Measurements from ENCODE around the gene IFI27L1.
"Not testable (repeated sequence)": the region's sequence is repeated elsewhere in the genome, so short reads cannot be mapped to it uniquely, and the experiment has no call there.

The IFI27L1 gene

DNA sequence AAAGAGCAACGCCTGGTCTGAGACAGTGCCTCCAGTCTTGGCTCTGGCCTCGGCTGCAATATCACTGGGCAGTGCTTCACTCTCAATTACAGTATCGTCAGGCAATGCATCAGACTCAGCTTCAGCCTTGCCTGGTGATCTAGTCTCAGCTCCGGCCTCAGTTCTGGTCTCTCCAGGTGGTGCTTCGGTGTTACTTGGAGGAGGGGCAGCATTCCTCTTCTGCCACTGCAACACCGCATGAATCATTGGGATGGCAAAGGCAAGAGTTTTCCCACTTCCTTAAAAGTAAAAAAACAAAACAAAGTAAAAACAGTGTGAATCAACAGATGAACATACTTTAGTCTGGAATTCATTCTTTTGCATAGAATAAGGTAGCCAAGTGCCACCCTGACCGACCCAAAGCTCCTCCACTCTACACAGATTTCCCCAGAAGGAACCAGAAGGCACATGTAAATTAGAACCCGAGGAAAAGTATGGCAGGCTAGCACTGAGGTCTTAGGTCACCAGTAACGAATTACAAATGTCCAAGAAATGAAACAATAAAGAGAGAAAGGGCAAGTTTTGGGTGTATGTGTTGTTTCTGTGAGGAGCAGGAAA is 18.7 kb upstream of the IFI27L1 start:
- POLR2A ChIA-PET = interaction anchor here (0.6 kb wide), 1 partner anchor 97 kb away, joined by 3 read pairs; no protein-coding TSS in a partner anchor
- peak; percentile 34 for DNase-seq (ENCODE audit: low read depth, low spot score)

GRCh38 chr14:94066089-94066676 is 14.9 kb upstream of the IFI27L1 start:
- ChIA-PET POLR2A (interaction anchor here (2.3 kb wide), 1 partner anchor 15 kb away, joined by 6 read pairs; the partner anchor contains the start of genes DDX24 and IFI27L1), CTCF (interaction anchor here (1.0 to 13.7 kb wide), 7 partner anchors 9 to 75 kb away, joined by 3 to 82 read pairs (median 6); partner anchors contain the start of genes DDX24, IFI27L1 and IFI27L2)
- no peak overlapping the region for H3K4me3 ChIP-seq (ENCODE audit: low read depth, low read length)
- no peak for DNase-seq (ENCODE audit: low read depth, low spot score)
- TF ChIP-seq, protein P1, sequence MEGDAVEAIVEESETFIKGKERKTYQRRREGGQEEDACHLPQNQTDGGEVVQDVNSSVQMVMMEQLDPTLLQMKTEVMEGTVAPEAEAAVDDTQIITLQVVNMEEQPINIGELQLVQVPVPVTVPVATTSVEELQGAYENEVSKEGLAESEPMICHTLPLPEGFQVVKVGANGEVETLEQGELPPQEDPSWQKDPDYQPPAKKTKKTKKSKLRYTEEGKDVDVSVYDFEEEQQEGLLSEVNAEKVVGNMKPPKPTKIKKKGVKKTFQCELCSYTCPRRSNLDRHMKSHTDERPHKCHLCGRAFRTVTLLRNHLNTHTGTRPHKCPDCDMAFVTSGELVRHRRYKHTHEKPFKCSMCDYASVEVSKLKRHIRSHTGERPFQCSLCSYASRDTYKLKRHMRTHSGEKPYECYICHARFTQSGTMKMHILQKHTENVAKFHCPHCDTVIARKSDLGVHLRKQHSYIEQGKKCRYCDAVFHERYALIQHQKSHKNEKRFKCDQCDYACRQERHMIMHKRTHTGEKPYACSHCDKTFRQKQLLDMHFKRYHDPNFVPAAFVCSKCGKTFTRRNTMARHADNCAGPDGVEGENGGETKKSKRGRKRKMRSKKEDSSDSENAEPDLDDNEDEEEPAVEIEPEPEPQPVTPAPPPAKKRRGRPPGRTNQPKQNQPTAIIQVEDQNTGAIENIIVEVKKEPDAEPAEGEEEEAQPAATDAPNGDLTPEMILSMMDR (IDR thresholded peaks at IDR 0.05; ENCODE audit: insufficient read depth, low read length, missing control alignments) = no peak

More for the DNA sequence above, 18.7 kb upstream of the IFI27L1 start:
- no peak overlapping the region for H3K4me3 ChIP-seq (ENCODE audit: low read depth, low read length)
- CTCF ChIA-PET = interaction anchor here (1.0 to 13.7 kb wide), 5 partner anchors 10 to 76 kb away, joined by 3 to 82 read pairs (median 42); partner anchors contain the start of gene IFI27L2
- TF ChIP-seq, protein P1 (IDR thresholded peaks at IDR 0.05; ENCODE audit: insufficient read depth, low read length, missing control alignments) = no peak

DNA sequence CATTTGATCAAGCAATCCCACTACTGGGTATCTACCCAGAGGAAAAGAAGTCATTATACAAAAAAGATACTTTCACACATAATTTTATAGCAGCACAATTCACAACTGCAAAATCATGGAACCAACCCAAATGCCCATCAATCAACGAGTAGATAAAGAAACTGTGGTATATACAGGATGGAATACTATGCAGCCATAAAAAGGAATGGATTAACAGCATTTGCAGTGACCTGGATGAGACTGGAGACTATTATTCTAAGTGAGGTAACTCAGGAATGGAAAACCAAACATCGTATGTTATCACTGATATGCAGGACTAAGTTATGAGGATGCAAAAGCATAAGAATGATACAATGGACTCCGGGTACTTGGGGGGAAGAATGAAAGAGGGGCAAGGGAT is 9.0 kb upstream of the IFI27L1 start:
- H3K4me3 ChIP-seq (ENCODE audit: low read depth, low read length); DNase-seq (ENCODE audit: low read depth, low spot score); POLR2A ChIA-PET; CTCF ChIA-PET: not testable (repeated sequence)

- CTCF ChIA-PET = interaction anchor here (0.5 to 1.6 kb wide), 5 partner anchors 13 to 63 kb away, joined by 3 to 4 read pairs (median 4); partner anchors contain the start of gene IFI27L2
- POLR2A ChIA-PET = no interaction called here
- DNase-seq (ENCODE audit: low read depth, low spot score) = no peak
- TF ChIP-seq, protein P1 (IDR thresholded peaks at IDR 0.05; ENCODE audit: insufficient read depth, low read length, missing control alignments) = no peak
- H3K4me3 ChIP-seq (ENCODE audit: low read depth, low read length) = no peak overlapping the region
Measured at GRCh38 chr14:94074534-94074933, 6.6 kb upstream of the IFI27L1 start.

GRCh38 chr14:94075008-94075407 is 6.1 kb upstream of the IFI27L1 start:
- no peak overlapping the region for H3K4me3 ChIP-seq (ENCODE audit: low read depth, low read length)
- TF ChIP-seq, protein P1 (IDR thresholded peaks at IDR 0.05; ENCODE audit: insufficient read depth, low read length, missing control alignments) = no peak
- CTCF ChIA-PET = interaction anchor here (1.0 to 1.6 kb wide), 4 partner anchors 12 to 61 kb away, joined by 3 to 4 read pairs (median 4); partner anchors contain the start of gene IFI27L2
- no peak for DNase-seq (ENCODE audit: low read depth, low spot score)
- POLR2A ChIA-PET = no interaction called here

DNA sequence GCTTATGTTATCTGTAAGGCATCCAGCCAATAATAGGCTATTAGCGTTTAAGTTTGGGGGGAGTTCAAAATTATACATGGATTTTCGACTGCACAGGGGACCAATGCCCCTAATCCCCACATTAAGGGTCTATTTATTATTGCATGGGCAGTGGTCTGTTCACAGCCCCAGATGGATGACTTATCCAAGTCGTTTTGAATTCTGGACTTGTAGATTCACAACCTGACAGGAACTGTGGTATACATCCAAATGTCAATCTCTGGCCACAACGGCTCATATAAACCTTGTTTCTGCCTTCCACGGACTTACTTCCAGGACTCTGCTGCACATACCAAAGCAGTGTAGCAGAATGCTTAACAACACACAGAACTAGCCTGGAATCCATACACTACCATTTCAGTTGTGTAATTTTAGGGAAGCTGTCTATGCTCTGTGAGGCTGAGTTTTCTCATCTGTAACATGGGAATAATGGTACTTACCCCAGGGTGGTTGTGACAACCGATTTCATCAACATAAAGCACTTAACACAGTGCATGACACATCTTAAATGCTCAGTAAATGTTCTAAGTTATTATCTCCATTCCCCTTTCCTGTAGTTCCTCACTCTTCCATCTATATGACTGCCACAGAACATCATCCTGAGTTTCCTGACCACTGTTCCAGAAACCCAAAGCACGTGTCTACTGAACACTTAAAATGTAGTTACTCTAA is 3.8 kb upstream of the IFI27L1 start:
- no peak overlapping the region for H3K4me3 ChIP-seq (ENCODE audit: low read depth, low read length)
- TF ChIP-seq, protein P1 (IDR thresholded peaks at IDR 0.05; ENCODE audit: insufficient read depth, low read length, missing control alignments) = no peak
- ChIA-PET CTCF (interaction anchor here (1.0 kb wide), 1 partner anchor 41 kb away, joined by 3 read pairs; no protein-coding TSS in a partner anchor), POLR2A (no interaction called here)
- no peak for DNase-seq (ENCODE audit: low read depth, low spot score)

All from AG04449 (cell line).